PFSK-1 (cell line): ENCODE data around the gene LRRC15.

Source experiments
- POLR2AphosphoS5 ChIP-seq: IDR thresholded peaks from 2 replicates; pipeline ENCODE4 v1.6.1; 2012; ENCODE audit warnings: low read depth, mild to moderate bottlenecking, control low read depth, low read length, moderate library complexity
- REST ChIP-seq, 2 experiments: IDR thresholded peaks; 2 replicates each; pipeline versions ENCODE4 v1.6.1 to v1.8.0; 2011 to 2012; ENCODE audit warnings: low read depth in 2 of 2, low read length in 2 of 2, control low read depth in 1 of 2, inconsistent platforms in 1 of 2, mild to moderate bottlenecking in 1 of 2, moderate library complexity in 1 of 2; ENCODE audit not compliant: insufficient read depth in 1 of 2
- TAF1 ChIP-seq: IDR thresholded peaks from 2 replicates; pipeline ENCODE4 v1.6.1; 2012; ENCODE audit warnings: low read length, control low read depth, borderline replicate concordance; ENCODE audit not compliant: insufficient read depth

GRCh38 chr3:194395778-194396538 is 26.4 kb upstream of the LRRC15 start:
- no peak for TF ChIP-seq POLR2AphosphoS5
- TF ChIP-seq REST (IDR thresholded peaks at IDR 0.05; ENCODE audit: insufficient read depth in 1 of 2, low read depth in 2 of 2, low read length in 2 of 2), result 0 out of 4 replicates have a peak, but pooled peaks of 1 of the 2 experiments have one; percentile 18
- TF ChIP-seq TAF1, result no peak
